Breast epithelium (tissue), 4 donors: Measurements from ENCODE around the gene CBARP. TPM values are rescaled to one million over a fixed set of nuclear protein-coding genes. Genes with fewer than 3 reads are reported as not detected.

Source experiments
- DNase-seq, 2 donors: peaks; one replicate each; pipeline ENCODE4 v3.0.0-alpha.2; 2019; ENCODE audit warnings: low spot score in 2 of 2
- H3K27ac ChIP-seq, 2 donors: fragments of 200-600 bp; sonication (generic) in 1 of 2; one replicate each; pipeline ENCODE4 v1.5.1; 2016 to 2019; ENCODE audit warnings: mild to moderate bottlenecking in 1 of 2
- H3K27me3 ChIP-seq, 2 donors: fragments of 200-600 bp; sonication (generic) in 1 of 2; one replicate each; pipeline versions ENCODE4 v1.5.1 to v1.6.0; 2017 to 2019; ENCODE audit warnings: control low read depth in 1 of 2, mild to moderate bottlenecking in 1 of 2
- H3K36me3 ChIP-seq: fragments of 200-600 bp; one replicate; pipeline ENCODE4 v1.5.1; 2019
- H3K4me1 ChIP-seq, 2 donors: fragments of 200-600 bp; sonication (generic); one replicate each; pipeline ENCODE4 v1.5.1; 2016 to 2019; ENCODE audit warnings: control low read depth in 1 of 2
- H3K4me3 ChIP-seq, 3 donors: fragments of 200-600 bp; sonication (generic); 1 replicate in 2 of 3; 2 replicates in 1 of 3; pipeline ENCODE4 v1.5.1; 2016 to 2019; ENCODE audit warnings: mild to moderate bottlenecking in 3 of 3, moderate library complexity in 2 of 3
- H3K9me3 ChIP-seq, 2 donors: fragments of 200-600 bp; sonication (generic) in 1 of 2; one replicate each; pipeline ENCODE4 v1.5.1; 2016 to 2019; ENCODE audit warnings: control low read depth in 1 of 2
- POLR2A ChIP-seq: fragments of 450-650 bp; IDR thresholded peaks from one replicate; pipeline ENCODE4 v1.6.1; 2016; ENCODE audit warnings: antibody characterized with exemption, mild to moderate bottlenecking, moderate library complexity
- POLR2AphosphoS5 ChIP-seq, 3 donors: sonication (generic); formaldehyde crosslinking; IDR thresholded peaks; one replicate each; pipeline ENCODE4 v1.6.1; 2017; ENCODE audit warnings: antibody characterized with exemption in 3 of 3
- intact Hi-C: fragments of 100-400 bp; cut with DNase I; formaldehyde crosslinking; loops from one replicate; pipeline ENCODE4 v1.15.1; 2023; ENCODE audit warnings: low total_unique reads
- total RNA-seq, 3 donors: library from RNA; depleted of rRNA; stranded (reverse); fragments of >200 nt; gene quantifications; one replicate each; pipeline ENCODE4 v1.1.0, GENCODE V29; 2016
- TF ChIP-seq, protein P1 (sequence below), 3 donors: fragments of 450-650 bp; IDR thresholded peaks; one replicate each; pipeline ENCODE4 v1.5.1; 2016 to 2017; ENCODE audit warnings: antibody characterized with exemption in 3 of 3, mild to moderate bottlenecking in 3 of 3, moderate library complexity in 3 of 3

The CBARP gene
- total RNA-seq, 3 donors from 2014 or later, result 0.98 to 4.8 TPM; not detected in 1

GRCh38 chr19:1257475-1258162 is 19.8 kb upstream of the CBARP start:
- Histone ChIP-seq H3K36me3 (peaks cover 11% of the 10 kb centered on the region), H3K4me1 (peaks cover 26 to 41% of the 10 kb centered on the region in 2 donors), H3K27me3 (no peaks in the 10 kb centered on the region), H3K9me3 (no peaks in the 10 kb centered on the region), H3K4me3 (peak overlapping the region in 1 of 3 donors; percentile 0), H3K27ac (peak overlapping the region; percentile 97 to 98)
- intact Hi-C loops, result no loop called here
- DNase-seq, result no peak
- no peak for TF ChIP-seq POLR2AphosphoS5 (IDR thresholded peaks at IDR 0.05)
- no peak for TF ChIP-seq POLR2A

GRCh38 chr19:1256646-1257474 is 19.1 kb upstream of the CBARP start:
- peaks cover 20 to 33% of the 10 kb centered on the region in 2 donors for H3K4me1 ChIP-seq
- no peaks in the 10 kb centered on the region for H3K9me3 ChIP-seq
- no peak for DNase-seq
- intact Hi-C loops, result no loop called here
- TF ChIP-seq POLR2A (no peak), POLR2AphosphoS5 (IDR thresholded peaks at IDR 0.05) (peak in 1 of 3 donors; percentile 13)
- peaks cover 11% of the 10 kb centered on the region for H3K36me3 ChIP-seq
- H3K27ac ChIP-seq, result peak overlapping the region; percentile 70 to 98
- no peak overlapping the region for H3K4me3 ChIP-seq
- H3K27me3 ChIP-seq, result no peaks in the 10 kb centered on the region

- no peaks in the 10 kb centered on the region for H3K27me3 ChIP-seq
- H3K36me3 ChIP-seq, result peaks cover 11% of the 10 kb centered on the region
- H3K9me3 ChIP-seq, result no peaks in the 10 kb centered on the region
- TF ChIP-seq POLR2AphosphoS5 (IDR thresholded peaks at IDR 0.05) (no peak), POLR2A (no peak)
- TF ChIP-seq, protein P1, sequence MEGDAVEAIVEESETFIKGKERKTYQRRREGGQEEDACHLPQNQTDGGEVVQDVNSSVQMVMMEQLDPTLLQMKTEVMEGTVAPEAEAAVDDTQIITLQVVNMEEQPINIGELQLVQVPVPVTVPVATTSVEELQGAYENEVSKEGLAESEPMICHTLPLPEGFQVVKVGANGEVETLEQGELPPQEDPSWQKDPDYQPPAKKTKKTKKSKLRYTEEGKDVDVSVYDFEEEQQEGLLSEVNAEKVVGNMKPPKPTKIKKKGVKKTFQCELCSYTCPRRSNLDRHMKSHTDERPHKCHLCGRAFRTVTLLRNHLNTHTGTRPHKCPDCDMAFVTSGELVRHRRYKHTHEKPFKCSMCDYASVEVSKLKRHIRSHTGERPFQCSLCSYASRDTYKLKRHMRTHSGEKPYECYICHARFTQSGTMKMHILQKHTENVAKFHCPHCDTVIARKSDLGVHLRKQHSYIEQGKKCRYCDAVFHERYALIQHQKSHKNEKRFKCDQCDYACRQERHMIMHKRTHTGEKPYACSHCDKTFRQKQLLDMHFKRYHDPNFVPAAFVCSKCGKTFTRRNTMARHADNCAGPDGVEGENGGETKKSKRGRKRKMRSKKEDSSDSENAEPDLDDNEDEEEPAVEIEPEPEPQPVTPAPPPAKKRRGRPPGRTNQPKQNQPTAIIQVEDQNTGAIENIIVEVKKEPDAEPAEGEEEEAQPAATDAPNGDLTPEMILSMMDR (IDR thresholded peaks at IDR 0.05), result no peak
- peak overlapping the region in 1 of 3 donors; percentile 97 for H3K4me3 ChIP-seq
- H3K27ac ChIP-seq, result peak overlapping the region; percentile 99
- DNase-seq, result no peak
- H3K4me1 ChIP-seq, result peaks cover 18 to 29% of the 10 kb centered on the region in 2 donors
- intact Hi-C loops, result no loop called here
Measured at GRCh38 chr19:1255186-1256161, 17.7 kb upstream of the CBARP start.

DNA sequence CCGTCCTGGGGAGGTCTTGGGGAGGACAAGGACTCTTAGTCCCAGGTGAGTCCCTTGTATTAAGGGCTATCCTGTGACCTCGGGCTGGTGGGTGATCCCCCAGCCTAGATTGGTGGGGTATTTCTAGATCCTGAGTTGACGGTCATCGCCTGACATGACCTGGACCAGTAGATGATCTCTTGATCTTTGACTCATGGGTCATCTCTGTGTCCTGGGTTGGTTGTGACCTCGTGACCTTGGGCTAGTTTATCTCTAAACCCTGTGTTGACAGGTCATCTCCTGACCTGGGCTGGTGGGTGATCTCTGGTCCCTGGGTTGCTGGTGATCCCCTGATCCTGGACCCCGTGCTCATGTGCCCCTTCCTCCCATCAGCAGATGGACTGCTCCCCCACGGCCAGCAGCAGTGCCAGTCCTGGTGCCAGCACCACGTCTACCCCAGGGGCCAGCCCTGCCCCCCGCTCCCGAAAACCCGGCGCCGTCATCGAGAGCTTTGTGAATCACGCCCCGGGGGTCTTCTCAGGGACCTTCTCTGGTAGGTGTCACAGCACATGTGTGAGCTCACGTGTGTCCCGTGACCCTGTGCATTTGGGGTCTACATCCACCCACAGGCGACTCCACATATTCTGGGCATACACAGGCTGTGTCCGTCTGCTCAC is 16.9 kb upstream of the CBARP start:
- no peaks in the 10 kb centered on the region for H3K27me3 ChIP-seq
- TF ChIP-seq POLR2A, result no peak
- no peak for TF ChIP-seq POLR2AphosphoS5 (IDR thresholded peaks at IDR 0.05)
- TF ChIP-seq, protein P1 (IDR thresholded peaks at IDR 0.05), result no peak
- peak overlapping the region in 2 of 3 donors; percentile 83 to 97 for H3K4me3 ChIP-seq
- DNase-seq, result no peak
- H3K36me3 ChIP-seq, result peaks cover 11% of the 10 kb centered on the region
- H3K4me1 ChIP-seq, result peaks cover 13 to 21% of the 10 kb centered on the region in 2 donors
- no peaks in the 10 kb centered on the region for H3K9me3 ChIP-seq
- intact Hi-C loops, result no loop called here
- H3K27ac ChIP-seq, result peak overlapping the region; percentile 99

GRCh38 chr19:1254081-1254527 is 16.3 kb upstream of the CBARP start:
- intact Hi-C loops, result no loop called here
- peaks cover 13 to 16% of the 10 kb centered on the region in 2 donors for H3K4me1 ChIP-seq
- no peaks in the 10 kb centered on the region for H3K9me3 ChIP-seq
- H3K27ac ChIP-seq, result peak overlapping the region; percentile 99
- H3K4me3 ChIP-seq, result peak overlapping the region; percentile 83 to 97 (median 94)
- no peaks in the 10 kb centered on the region for H3K27me3 ChIP-seq
- no peak for TF ChIP-seq POLR2A
- TF ChIP-seq, protein P1 (IDR thresholded peaks at IDR 0.05), result no peak
- TF ChIP-seq POLR2AphosphoS5 (IDR thresholded peaks at IDR 0.05), result no peak
- H3K36me3 ChIP-seq, result peaks cover 11% of the 10 kb centered on the region
- no peak for DNase-seq
